Stimulated activated CD8-positive, alpha-beta memory T cell treated with anti-CD3 and anti-CD28 coated beads, Interleukin-15, amount 100 ng/mL, for 24 hours (primary cell): ENCODE results near the gene SECISBP2.
"Not testable (repeated sequence)": the region's sequence is repeated elsewhere in the genome, so short reads cannot be mapped to it uniquely, and the experiment has no call there.

ENCODE experiments used
- DNase-seq: peaks from one replicate; pipeline ENCODE4 v3.0.0-alpha.2; 2020; ENCODE audit warnings: low read depth

SECISBP2 gene

GRCh38 chr9:89318123-89319014, at the start of gene SECISBP2:
TSS of gene SECISBP2 (plus strand) at chr9:89318500. CDS start at chr9:89318577, 77 bp downstream.
- DNase-seq: peak; percentile 96

GRCh38 chr9:89273528-89274279, 44.6 kb upstream of the SECISBP2 start:
- DNase-seq: no peak

- DNase-seq: no peak
These were observed 43.5 kb upstream of the SECISBP2 start for GRCh38 chr9:89274838-89275237.

GRCh38 chr9:89276040-89276439, 42.3 kb upstream of the SECISBP2 start:
- not testable (repeated sequence) for DNase-seq

- no peak for DNase-seq
These were observed 41.3 kb upstream of the SECISBP2 start for GRCh38 chr9:89277043-89277442.

- DNase-seq: no peak
These were observed 40.8 kb upstream of the SECISBP2 start for GRCh38 chr9:89277454-89277853.

- DNase-seq: no peak
These were observed 39.7 kb upstream of the SECISBP2 start for GRCh38 chr9:89278551-89278950.

GRCh38 chr9:89278997-89279739, 39.1 kb upstream of the SECISBP2 start:
- no peak for DNase-seq

GRCh38 chr9:89281106-89281505, 37.2 kb upstream of the SECISBP2 start:
- DNase-seq: no peak

GRCh38 chr9:89282248-89282968, 35.9 kb upstream of the SECISBP2 start:
- DNase-seq: not testable (repeated sequence)

- DNase-seq: no peak
These were observed 34.2 kb upstream of the SECISBP2 start for GRCh38 chr9:89284076-89284475.

GRCh38 chr9:89291741-89292140, 26.6 kb upstream of the SECISBP2 start:
- no peak for DNase-seq

- no peak for DNase-seq
These were observed 25.3 kb upstream of the SECISBP2 start for GRCh38 chr9:89293014-89293413.

GRCh38 chr9:89295400-89295799, 22.9 kb upstream of the SECISBP2 start:
- DNase-seq: no peak

GRCh38 chr9:89301996-89302395, 16.3 kb upstream of the SECISBP2 start:
- not testable (repeated sequence) for DNase-seq

- DNase-seq: no peak
These were observed 14.1 kb upstream of the SECISBP2 start for GRCh38 chr9:89304020-89304833.

- no peak for DNase-seq
These were observed 13.5 kb upstream of the SECISBP2 start for GRCh38 chr9:89304834-89305188.

- no peak for DNase-seq
These were observed 12.4 kb upstream of the SECISBP2 start for GRCh38 chr9:89305868-89306267.

GRCh38 chr9:89309166-89309565, 9.1 kb upstream of the SECISBP2 start:
- DNase-seq: no peak

GRCh38 chr9:89309608-89310474, 8.5 kb upstream of the SECISBP2 start:
- DNase-seq: no peak
